Activated CD4-positive, alpha-beta T cell treated with anti-CD3 and anti-CD28 coated beads, Interleukin-2, amount 10 ng/mL, durations not matched to agents 24 days and 14 days (primary cell): ENCODE data around the gene EXO1. TPM values are rescaled to one million over a fixed set of nuclear protein-coding genes. Genes with fewer than 3 reads are reported as not detected.
A peak's percentile ranks its signal among the peaks of the same experiment; 100 is the strongest.
"Not testable (repeated sequence)": the region's sequence is repeated elsewhere in the genome, so short reads cannot be mapped to it uniquely, and the experiment has no call there.

ENCODE experiments used
- DNase-seq: peaks from one replicate; pipeline ENCODE4 v3.0.0; 2022
- H3K27ac Mint-ChIP-seq: one replicate; pipeline ENCODE4 v1.8.0; 2022; ENCODE audit warnings: mild to moderate bottlenecking, mixed read lengths
- H3K27me3 Mint-ChIP-seq: one replicate; pipeline ENCODE4 v1.8.0; 2022; ENCODE audit warnings: mixed read lengths
- H3K36me3 Mint-ChIP-seq: one replicate; pipeline ENCODE4 v1.8.0; 2022; ENCODE audit warnings: low read depth, mild to moderate bottlenecking, mixed read lengths
- H3K4me1 Mint-ChIP-seq: one replicate; pipeline ENCODE4 v1.8.0; 2021; ENCODE audit warnings: mixed read lengths
- H3K4me3 Mint-ChIP-seq: one replicate; pipeline ENCODE4 v1.8.0; 2022; ENCODE audit warnings: mild to moderate bottlenecking, moderate library complexity, mixed read lengths
- H3K9me3 Mint-ChIP-seq: one replicate; pipeline ENCODE4 v1.8.0; 2021; ENCODE audit warnings: mixed read lengths
- intact Hi-C: fragments of 100-400 bp; cut with micrococcal nuclease; formaldehyde crosslinking; loops from one replicate; pipeline ENCODE4 v1.15.1; 2023
- total RNA-seq: library from RNA; stranded (reverse); gene quantifications from 2 replicates; pipeline ENCODE4 v1.2.3, GENCODE V29; 2022

EXO1 gene
- total RNA-seq, 1 donor from 2014 or later = 60.9 TPM

DNA sequence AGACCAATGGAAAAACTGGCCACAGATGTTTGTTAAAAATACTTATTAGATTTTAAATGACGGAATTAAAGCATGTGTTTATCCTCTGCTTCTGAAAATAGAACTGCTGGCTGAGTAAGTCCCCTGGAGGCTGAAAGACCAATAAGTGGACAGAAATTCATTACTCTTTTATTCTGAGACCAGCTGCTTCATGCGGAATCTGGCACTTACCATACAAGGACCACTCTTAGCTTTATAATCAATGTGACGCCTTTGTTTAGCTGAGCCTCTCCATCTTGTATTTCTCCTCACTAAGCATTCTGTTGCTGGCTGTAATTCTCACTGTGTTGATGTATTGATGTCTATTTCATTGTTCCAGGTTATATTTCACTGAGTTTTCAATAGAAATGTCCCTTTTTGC lies 6.3 kb upstream of the EXO1 start:
- H3K27me3 Mint-ChIP-seq = peaks cover 10% of the 10 kb centered on the region
- H3K36me3 Mint-ChIP-seq = no peaks in the 10 kb centered on the region
- H3K27ac Mint-ChIP-seq = no peak overlapping the region
- intact Hi-C loops = no loop called here
- H3K9me3 Mint-ChIP-seq = no peaks in the 10 kb centered on the region
- H3K4me3 Mint-ChIP-seq = no peak overlapping the region
- DNase-seq = no peak
- H3K4me1 Mint-ChIP-seq = peaks cover 7% of the 10 kb centered on the region

- intact Hi-C loops = no loop called here
- H3K36me3 Mint-ChIP-seq = no peaks in the 10 kb centered on the region
- H3K27ac Mint-ChIP-seq = no peak overlapping the region
- peaks cover 15% of the 10 kb centered on the region for H3K4me1 Mint-ChIP-seq
- no peak overlapping the region for H3K4me3 Mint-ChIP-seq
- peaks cover 8% of the 10 kb centered on the region for H3K27me3 Mint-ChIP-seq
- DNase-seq = no peak
- H3K9me3 Mint-ChIP-seq = no peaks in the 10 kb centered on the region
Measured at GRCh38 chr1:241842565-241842964, 5.4 kb upstream of the EXO1 start.

DNA sequence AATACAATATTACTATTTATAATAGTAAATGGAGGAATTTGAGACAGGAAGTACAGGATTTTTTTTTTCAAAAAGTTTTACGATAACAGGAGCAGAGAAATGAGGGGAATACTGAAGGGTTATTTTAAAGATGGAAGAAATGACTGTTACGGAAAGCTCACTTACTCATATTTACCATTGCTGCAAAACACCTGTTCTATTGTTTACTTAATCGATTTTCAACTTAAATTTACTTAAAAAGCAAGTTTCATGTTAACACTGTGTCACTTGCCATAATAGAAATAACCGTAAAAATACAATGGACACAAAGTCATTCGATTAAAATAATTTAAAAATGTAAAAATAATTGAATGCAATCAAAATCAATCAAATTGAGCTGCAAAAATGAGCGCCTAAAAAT lies 3.4 kb upstream of the EXO1 start:
- Mint-ChIP-seq H3K4me1 (peaks cover 24% of the 10 kb centered on the region), H3K36me3 (peaks cover 11% of the 10 kb centered on the region), H3K27ac (no peak overlapping the region), H3K9me3 (no peaks in the 10 kb centered on the region), H3K27me3 (peaks cover 8% of the 10 kb centered on the region), H3K4me3 (no peak overlapping the region)
- DNase-seq = no peak
- intact Hi-C loops = no loop called here

DNA sequence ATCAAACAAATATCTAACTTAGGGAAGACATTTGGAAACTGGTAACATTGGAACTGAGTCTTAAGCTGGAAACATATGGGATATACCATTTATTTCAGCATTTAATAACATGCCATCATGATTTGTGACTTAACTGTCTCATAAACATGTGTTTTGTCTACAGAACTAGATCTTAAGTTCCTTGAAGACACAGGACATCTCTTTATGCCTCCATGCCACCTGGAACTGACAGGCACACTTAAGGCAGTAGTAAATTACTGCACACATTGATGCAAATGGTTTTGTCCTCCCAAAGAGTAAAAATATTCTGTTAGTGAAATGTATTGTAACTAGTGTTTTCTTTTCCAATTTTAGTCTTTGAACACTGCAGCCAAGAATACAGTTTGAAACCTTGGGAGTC lies 1.6 kb upstream of the EXO1 start:
- no peak overlapping the region for H3K4me3 Mint-ChIP-seq
- no peak for DNase-seq
- H3K27me3 Mint-ChIP-seq = peaks cover 6% of the 10 kb centered on the region
- peaks cover 28% of the 10 kb centered on the region for H3K4me1 Mint-ChIP-seq
- H3K36me3 Mint-ChIP-seq = peaks cover 18% of the 10 kb centered on the region
- intact Hi-C loops = no loop called here
- no peaks in the 10 kb centered on the region for H3K9me3 Mint-ChIP-seq
- H3K27ac Mint-ChIP-seq = no peak overlapping the region

DNA sequence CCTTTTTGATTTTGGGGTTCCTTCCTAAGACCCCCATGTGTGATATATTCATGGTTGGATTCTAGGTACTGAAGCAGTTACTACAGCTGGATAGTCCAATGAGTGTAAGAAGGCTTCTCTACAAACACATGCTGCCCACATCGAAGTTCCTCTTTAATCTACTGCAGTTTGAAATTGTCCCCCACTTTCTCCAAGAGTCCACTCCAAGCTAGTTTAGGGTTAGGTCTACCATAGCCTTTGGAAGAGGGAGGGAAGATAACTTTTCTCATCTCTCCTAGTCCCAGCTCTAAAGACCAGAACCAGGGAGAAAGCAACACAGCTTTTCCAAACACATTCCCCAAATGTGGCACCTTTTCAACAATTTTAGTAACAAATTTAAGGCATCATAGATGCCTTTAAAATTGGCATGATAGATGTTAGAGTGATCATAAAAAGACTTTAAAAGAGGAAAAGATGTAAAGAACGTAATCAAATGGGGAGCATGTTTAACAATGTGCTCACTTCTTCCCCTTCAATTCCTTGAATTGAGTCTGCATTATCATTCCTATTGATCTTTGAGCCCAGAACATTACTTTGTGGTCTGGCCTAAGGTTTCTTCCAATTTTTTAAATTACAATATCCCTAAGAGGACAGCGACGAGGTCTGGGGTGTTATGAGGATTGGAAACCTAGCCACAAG lies 1.0 kb upstream of the EXO1 start:
- no peak for DNase-seq
- peak overlapping the region; percentile 94 for H3K4me3 Mint-ChIP-seq
- H3K27ac Mint-ChIP-seq = peak overlapping the region; percentile 99
- intact Hi-C loops = loop anchor here (1.0 kb wide), 3 partner anchors 151 to 328 kb away; partner anchors contain the start of genes CHML, FH and OPN3
- H3K4me1 Mint-ChIP-seq = peaks cover 28% of the 10 kb centered on the region
- H3K9me3 Mint-ChIP-seq = no peaks in the 10 kb centered on the region
- peaks cover 6% of the 10 kb centered on the region for H3K27me3 Mint-ChIP-seq
- H3K36me3 Mint-ChIP-seq = peaks cover 20% of the 10 kb centered on the region

- peak overlapping the region; percentile 94 for H3K4me3 Mint-ChIP-seq
- no peaks in the 10 kb centered on the region for H3K9me3 Mint-ChIP-seq
- intact Hi-C loops = loop anchor here (1.0 kb wide), 3 partner anchors 151 to 328 kb away; partner anchors contain the start of genes CHML, FH and OPN3
- H3K27me3 Mint-ChIP-seq = peaks cover 6% of the 10 kb centered on the region
- H3K27ac Mint-ChIP-seq = peak overlapping the region; percentile 99
- H3K4me1 Mint-ChIP-seq = peaks cover 28% of the 10 kb centered on the region
- DNase-seq = no peak
- H3K36me3 Mint-ChIP-seq = peaks cover 23% of the 10 kb centered on the region
Measured at GRCh38 chr1:241847540-241847795, 536 bp upstream of the EXO1 start.

DNA sequence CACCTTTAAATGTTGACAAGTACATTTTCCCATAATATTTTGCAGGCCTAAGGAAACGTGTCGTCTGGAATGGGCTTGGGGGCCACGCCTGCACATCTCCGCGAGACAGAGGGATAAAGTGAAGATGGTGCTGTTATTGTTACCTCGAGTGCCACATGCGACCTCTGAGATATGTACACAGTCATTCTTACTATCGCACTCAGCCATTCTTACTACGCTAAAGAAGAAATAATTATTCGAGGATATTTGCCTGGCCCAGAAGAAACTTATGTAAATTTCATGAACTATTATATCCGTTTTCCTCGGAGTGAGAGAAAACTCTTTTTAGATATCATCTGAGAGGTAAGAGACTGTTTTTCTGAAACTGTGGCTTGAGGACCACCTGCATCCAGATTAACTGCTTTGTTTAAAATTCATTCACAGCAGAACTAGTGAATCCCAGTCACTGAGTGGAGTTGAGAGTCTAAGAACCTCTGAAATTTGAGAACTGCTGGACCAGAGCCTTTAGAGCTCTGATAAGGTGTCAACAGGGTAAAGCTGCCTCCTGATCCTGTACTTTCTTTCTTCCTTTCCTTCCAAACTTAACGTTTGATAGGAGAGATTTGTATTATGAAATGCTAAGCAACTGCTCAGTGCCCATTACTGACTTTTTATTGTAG lies 811 bp downstream of the EXO1 start:
- H3K9me3 Mint-ChIP-seq = no peaks in the 10 kb centered on the region
- peak overlapping the region; percentile 94 for H3K4me3 Mint-ChIP-seq
- peaks cover 1% of the 10 kb centered on the region for H3K27me3 Mint-ChIP-seq
- intact Hi-C loops = loop anchor here (1.0 kb wide), 2 partner anchors 238 to 318 kb away; no protein-coding TSS in a partner anchor
- peak overlapping the region; percentile 99 for H3K27ac Mint-ChIP-seq
- H3K4me1 Mint-ChIP-seq = peaks cover 28% of the 10 kb centered on the region
- DNase-seq = no peak
- H3K36me3 Mint-ChIP-seq = peaks cover 30% of the 10 kb centered on the region

DNA sequence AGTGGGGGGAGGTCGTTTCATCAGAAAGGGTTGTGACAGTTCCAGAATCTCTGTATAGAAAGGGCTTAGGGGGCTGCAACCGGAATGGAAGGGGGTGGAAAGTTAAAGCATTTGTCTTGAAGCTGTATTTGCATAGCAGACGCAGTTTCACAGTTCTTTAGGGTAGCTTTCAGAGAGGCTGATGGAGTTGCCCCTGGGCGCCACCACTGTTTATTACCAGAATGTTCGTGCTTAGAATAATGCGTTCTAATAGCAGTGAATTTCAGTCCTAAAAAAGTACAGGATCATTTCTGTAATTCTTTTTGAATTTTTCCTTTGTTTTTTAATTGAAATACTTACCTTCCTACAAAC lies 1.3 kb downstream of the EXO1 start:
- intact Hi-C loops = no loop called here
- no peak for DNase-seq
- Mint-ChIP-seq H3K27me3 (no peaks in the 10 kb centered on the region), H3K36me3 (peaks cover 34% of the 10 kb centered on the region), H3K4me1 (peaks cover 28% of the 10 kb centered on the region), H3K9me3 (no peaks in the 10 kb centered on the region), H3K27ac (no peak overlapping the region), H3K4me3 (peak overlapping the region; percentile 94)

GRCh38 chr1:241855545-241856140 lies 7.6 kb downstream of the EXO1 start:
- H3K36me3 Mint-ChIP-seq = peaks cover 41% of the 10 kb centered on the region
- H3K27me3 Mint-ChIP-seq, H3K9me3 Mint-ChIP-seq, intact Hi-C loops, H3K27ac Mint-ChIP-seq, H3K4me3 Mint-ChIP-seq, H3K4me1 Mint-ChIP-seq, DNase-seq: not testable (repeated sequence)

DNA sequence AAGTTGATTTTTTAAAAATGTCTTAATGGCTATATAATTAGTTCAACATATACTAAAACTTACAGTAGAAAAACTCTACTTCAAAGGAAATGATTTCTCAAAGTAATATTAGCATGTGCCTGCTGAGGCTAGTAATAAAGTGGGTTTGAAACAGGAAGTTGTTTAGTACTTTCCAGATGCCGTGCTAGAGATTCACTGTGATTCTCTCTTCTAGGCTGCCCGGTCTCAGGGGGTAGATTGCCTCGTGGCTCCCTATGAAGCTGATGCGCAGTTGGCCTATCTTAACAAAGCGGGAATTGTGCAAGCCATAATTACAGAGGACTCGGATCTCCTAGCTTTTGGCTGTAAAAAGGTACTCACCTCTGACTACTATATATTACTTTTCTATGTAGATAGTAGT lies 9.1 kb downstream of the EXO1 start:
- peaks cover 43% of the 10 kb centered on the region for H3K36me3 Mint-ChIP-seq
- no peaks in the 10 kb centered on the region for H3K9me3 Mint-ChIP-seq
- DNase-seq = no peak
- intact Hi-C loops = no loop called here
- no peaks in the 10 kb centered on the region for H3K27me3 Mint-ChIP-seq
- no peak overlapping the region for H3K4me3 Mint-ChIP-seq
- H3K4me1 Mint-ChIP-seq = peaks cover 7% of the 10 kb centered on the region
- no peak overlapping the region for H3K27ac Mint-ChIP-seq

GRCh38 chr1:241860922-241861321 lies 12.9 kb downstream of the EXO1 start:
- Mint-ChIP-seq H3K27ac (no peak overlapping the region), H3K4me3 (no peak overlapping the region), H3K27me3 (no peaks in the 10 kb centered on the region), H3K4me1 (peaks cover 8% of the 10 kb centered on the region), H3K36me3 (peaks cover 45% of the 10 kb centered on the region), H3K9me3 (no peaks in the 10 kb centered on the region)
- intact Hi-C loops = no loop called here
- DNase-seq = no peak

DNA sequence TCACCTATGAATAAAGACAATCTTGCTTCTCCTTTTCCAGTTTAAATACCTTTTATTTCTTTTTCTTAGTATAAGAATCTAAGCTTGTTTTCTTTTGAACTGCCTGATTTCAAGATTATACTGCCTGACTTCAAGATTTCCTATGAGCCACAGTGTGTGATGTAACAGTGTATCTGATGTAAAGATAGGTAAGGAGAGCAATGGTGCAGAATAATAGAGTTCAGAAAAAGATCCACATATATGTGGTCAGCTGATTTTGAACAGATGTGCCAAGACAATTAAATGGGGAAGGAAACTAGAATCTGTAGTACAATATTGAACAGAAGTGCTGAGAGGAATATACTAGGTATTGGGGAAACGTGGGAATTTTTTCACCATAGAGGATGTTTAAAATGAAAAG lies 21.0 kb downstream of the EXO1 start:
- peak; percentile 7 for DNase-seq
- Mint-ChIP-seq H3K27ac (no peak overlapping the region), H3K4me1 (peaks cover 1% of the 10 kb centered on the region), H3K36me3 (peaks cover 43% of the 10 kb centered on the region), H3K27me3 (no peaks in the 10 kb centered on the region), H3K4me3 (no peak overlapping the region), H3K9me3 (no peaks in the 10 kb centered on the region)
- intact Hi-C loops = no loop called here

DNA sequence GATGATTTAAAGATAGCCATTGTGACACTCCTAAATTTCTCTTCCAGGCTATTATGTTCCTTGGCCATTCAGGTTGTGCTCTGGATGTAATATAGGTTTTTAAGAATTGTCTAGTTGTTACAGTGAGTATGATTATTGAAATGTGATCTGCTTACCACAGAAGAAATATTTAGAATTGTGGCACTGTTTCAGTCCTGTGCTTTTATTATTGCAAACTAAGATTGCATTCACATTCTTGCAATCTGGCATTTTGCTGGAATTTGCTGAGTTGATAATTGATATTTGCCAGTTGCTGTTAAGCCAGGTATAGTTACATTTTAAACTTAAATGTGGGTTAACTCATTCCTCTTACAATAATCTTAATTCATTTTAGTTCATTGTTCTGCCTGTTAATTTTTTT lies 22.3 kb downstream of the EXO1 start:
- H3K9me3 Mint-ChIP-seq = no peaks in the 10 kb centered on the region
- peaks cover 40% of the 10 kb centered on the region for H3K36me3 Mint-ChIP-seq
- H3K27ac Mint-ChIP-seq = no peak overlapping the region
- H3K27me3 Mint-ChIP-seq = no peaks in the 10 kb centered on the region
- peak; percentile 4 for DNase-seq
- intact Hi-C loops = no loop called here
- no peaks in the 10 kb centered on the region for H3K4me1 Mint-ChIP-seq
- H3K4me3 Mint-ChIP-seq = no peak overlapping the region

DNA sequence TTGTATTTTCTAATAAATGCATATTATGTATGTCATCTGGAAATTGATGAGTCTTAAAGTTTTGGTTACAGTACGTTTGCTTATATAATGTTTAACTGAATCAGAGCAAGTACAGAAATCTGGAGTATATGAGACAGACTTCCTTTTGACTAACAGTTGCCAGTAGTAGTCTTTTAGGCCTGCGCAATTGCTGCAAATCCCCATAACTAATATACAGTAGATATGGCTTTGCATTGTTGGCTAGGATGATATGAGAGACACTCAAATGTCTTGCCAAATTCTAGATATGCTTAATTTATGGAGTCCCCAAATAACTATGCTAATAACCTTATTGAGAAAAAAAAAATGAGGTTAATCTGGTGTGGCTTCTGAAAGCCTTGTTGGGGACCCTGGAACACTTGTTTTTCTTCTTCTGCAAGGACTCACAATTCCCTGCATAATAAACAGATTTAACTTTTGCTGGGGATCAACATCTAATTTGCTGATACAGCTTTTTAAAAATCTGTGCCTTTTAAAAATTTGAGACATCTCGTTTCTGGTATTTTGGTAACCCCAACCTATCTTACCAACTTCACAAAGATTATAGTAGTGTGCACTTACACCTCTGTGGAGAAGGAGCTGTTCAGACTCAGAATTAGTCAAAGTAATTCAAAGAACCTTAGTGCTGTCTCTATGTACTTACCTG lies 22.9 kb downstream of the EXO1 start:
- peak; percentile 1 for DNase-seq
- no peaks in the 10 kb centered on the region for H3K27me3 Mint-ChIP-seq
- H3K27ac Mint-ChIP-seq = no peak overlapping the region
- no peaks in the 10 kb centered on the region for H3K4me1 Mint-ChIP-seq
- H3K9me3 Mint-ChIP-seq = no peaks in the 10 kb centered on the region
- intact Hi-C loops = no loop called here
- H3K4me3 Mint-ChIP-seq = no peak overlapping the region
- peaks cover 39% of the 10 kb centered on the region for H3K36me3 Mint-ChIP-seq
